GM12865 (cell line): ENCODE results near the gene OLFM3.

ENCODE experiments used
- DNase-seq: peaks from one replicate; pipeline ENCODE4 v3.0.0; 2010; ENCODE audit warnings: low read depth
- H3K4me3 ChIP-seq: 2 replicates; pipeline ENCODE4 v1.5.1; 2011; ENCODE audit warnings: mild to moderate bottlenecking, low read depth, low read length, control low read depth
- CTCF ChIP-seq: IDR thresholded peaks from 2 replicates; pipeline ENCODE4 v1.5.1; 2011; ENCODE audit warnings: low read length, control low read depth, low read depth, inconsistent platforms; ENCODE audit not compliant: insufficient read depth; ENCODE audit errors: missing control alignments

Gene OLFM3

GRCh38 chr1:101911894-101912293 is 84.8 kb downstream of the OLFM3 start:
- no peak for DNase-seq
- H3K4me3 ChIP-seq = no peak overlapping the region
- TF ChIP-seq CTCF = no peak

- no peak for DNase-seq
- TF ChIP-seq CTCF = no peak
- no peak overlapping the region for H3K4me3 ChIP-seq
Observed at GRCh38 chr1:101908980-101909379, 87.7 kb downstream of the OLFM3 start.

GRCh38 chr1:101907264-101907663 is 89.5 kb downstream of the OLFM3 start:
- no peak for TF ChIP-seq CTCF
- H3K4me3 ChIP-seq = no peak overlapping the region
- no peak for DNase-seq

GRCh38 chr1:101905283-101905835 is 91.4 kb downstream of the OLFM3 start:
- no peak for TF ChIP-seq CTCF
- H3K4me3 ChIP-seq = no peak overlapping the region
- no peak for DNase-seq

- TF ChIP-seq CTCF = no peak
- H3K4me3 ChIP-seq = no peak overlapping the region
Observed at GRCh38 chr1:101902199-101902598, 94.5 kb downstream of the OLFM3 start.

GRCh38 chr1:101898137-101898536 is 98.6 kb downstream of the OLFM3 start:
- DNase-seq = no peak
- no peak overlapping the region for H3K4me3 ChIP-seq
- TF ChIP-seq CTCF = no peak

More at GRCh38 chr1:101902199-101902598, 94.5 kb downstream of the OLFM3 start:
- no peak for DNase-seq

GRCh38 chr1:101884621-101885020 is 112.1 kb downstream of the OLFM3 start:
- no peak for TF ChIP-seq CTCF
- no peak for DNase-seq
- no peak overlapping the region for H3K4me3 ChIP-seq
